ENCODE measurements around the gene RNF213.

DNA sequence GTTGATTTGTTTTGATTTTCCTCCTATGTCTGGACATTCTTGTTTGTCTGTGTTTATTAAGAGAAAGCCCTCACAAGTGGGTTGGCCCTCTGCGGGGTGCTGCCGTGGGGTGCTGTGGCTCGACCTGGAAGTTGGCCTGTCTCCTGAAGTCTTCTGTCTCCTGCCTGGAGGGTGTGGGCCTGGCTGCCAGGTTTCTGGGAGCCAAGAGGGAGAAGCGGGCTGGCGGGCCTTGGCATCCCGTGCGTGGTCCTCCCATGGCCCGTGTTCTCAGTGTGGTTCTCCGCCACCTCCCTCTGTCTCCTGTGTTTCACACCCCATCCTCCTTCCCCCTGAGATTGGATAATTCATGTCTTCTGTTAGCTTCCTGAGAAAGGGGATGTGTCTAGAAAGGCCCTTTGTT is 69.6 kb downstream of the RNF213 start:
- TF ChIP-seq GATA2 (IDR thresholded peaks at IDR 0.05; ENCODE audit: low read depth, low read length) (no peak), GATA3 (IDR thresholded peaks at IDR 0.05; ENCODE audit: low read depth, low read length) (no peak)
